GM12872 (cell line): ENCODE data around the gene GALNT17.

Experiments
- TF ChIP-seq, protein P1 (sequence below): IDR thresholded peaks from 3 replicates; pipeline ENCODE4 v1.5.1; 2011; ENCODE audit warnings: low read depth, mild to moderate bottlenecking, low read length, moderate library complexity; ENCODE audit not compliant: insufficient read depth

Gene GALNT17

DNA sequence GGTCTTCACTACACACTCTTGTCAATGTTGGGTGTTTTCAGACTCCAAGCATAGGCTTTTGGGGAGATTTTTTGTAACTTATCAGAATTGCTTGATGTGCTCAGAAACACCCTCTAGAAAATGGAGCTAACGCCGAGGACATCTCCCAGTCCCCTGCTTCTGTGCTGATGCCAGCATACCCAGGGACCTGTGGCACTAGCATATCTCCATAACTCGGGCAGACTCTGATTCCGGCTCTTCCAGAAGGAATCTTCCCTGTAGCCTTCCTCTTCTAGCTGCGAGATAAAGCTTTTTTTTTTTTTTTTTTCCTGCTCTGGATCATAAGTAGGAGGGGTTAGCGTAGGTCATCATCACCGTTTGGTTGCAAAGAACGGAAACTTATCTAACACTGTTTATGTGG is 434.4 kb downstream of the GALNT17 start:
- TF ChIP-seq, protein P1, sequence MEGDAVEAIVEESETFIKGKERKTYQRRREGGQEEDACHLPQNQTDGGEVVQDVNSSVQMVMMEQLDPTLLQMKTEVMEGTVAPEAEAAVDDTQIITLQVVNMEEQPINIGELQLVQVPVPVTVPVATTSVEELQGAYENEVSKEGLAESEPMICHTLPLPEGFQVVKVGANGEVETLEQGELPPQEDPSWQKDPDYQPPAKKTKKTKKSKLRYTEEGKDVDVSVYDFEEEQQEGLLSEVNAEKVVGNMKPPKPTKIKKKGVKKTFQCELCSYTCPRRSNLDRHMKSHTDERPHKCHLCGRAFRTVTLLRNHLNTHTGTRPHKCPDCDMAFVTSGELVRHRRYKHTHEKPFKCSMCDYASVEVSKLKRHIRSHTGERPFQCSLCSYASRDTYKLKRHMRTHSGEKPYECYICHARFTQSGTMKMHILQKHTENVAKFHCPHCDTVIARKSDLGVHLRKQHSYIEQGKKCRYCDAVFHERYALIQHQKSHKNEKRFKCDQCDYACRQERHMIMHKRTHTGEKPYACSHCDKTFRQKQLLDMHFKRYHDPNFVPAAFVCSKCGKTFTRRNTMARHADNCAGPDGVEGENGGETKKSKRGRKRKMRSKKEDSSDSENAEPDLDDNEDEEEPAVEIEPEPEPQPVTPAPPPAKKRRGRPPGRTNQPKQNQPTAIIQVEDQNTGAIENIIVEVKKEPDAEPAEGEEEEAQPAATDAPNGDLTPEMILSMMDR = no peak

DNA sequence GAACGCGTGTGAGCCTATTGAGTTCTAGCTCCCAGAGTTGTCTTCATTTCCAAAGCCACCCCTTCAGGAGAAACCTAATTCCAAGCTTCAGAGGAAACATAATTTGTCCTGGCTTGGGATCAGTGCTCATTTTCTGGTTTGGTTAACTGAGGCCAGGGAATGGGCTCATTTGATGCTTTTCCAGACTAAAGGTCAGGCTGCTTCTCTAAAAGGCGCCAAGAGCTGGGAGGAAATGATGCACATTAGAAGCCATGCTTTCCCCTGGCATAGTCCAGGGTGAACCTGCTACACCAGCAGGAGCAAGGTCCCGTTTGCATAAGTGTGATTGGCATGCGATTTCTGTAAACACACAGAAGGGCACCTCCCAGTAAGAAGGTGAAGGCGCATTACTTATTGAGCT is 435.0 kb downstream of the GALNT17 start:
- TF ChIP-seq, protein P1 = no peak

DNA sequence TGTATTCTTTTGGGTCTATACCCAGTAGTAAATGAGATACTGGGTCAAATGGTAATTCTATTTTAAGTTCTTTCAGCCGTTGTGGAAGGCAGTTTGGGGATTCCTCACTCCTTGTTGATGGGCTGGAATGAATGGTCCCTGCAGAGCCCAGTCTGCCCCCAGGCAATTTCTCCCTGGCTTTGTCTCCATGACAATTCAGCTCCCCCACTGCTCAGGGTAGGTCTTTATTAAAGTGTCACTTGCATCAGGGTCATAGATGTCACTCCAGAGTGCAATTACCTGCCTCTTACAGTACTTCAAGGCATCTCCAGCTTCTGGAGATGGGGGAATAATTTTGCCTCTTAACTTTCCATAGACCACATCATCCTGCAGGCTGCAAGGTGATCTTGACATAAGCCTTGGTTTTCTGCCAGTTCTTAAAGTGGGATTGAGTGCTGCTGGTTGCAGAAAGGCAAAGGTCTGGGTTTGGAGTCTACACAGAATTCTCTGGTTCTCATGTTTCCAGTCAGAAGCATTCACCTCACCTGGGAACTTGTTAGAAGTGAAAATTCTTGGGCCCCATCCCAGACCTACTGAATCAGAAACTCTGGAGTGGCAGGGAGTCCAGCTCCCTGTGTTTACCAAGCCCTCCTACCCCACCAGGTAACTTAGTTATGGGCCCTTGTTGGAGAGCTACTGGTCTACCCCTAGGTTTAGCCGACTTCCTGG is 442.4 kb downstream of the GALNT17 start:
- TF ChIP-seq, protein P1 = no peak

DNA sequence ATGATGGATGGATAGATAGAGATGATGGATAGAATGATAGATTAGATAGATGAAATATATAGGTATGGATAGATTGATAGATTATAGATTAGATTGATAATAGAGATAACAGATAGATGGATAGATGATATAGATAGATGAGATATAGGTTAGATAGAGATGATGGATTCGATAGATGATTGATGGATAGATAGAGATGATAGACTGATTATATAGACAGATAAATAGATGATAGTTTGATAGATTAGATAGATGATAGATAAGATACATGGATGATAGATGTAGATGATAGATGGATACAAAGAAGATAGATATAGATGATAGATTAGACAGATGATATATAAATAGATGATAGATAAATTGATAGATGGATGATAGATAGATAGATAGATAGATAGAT is 448.1 kb downstream of the GALNT17 start:
- TF ChIP-seq, protein P1 = no peak

DNA sequence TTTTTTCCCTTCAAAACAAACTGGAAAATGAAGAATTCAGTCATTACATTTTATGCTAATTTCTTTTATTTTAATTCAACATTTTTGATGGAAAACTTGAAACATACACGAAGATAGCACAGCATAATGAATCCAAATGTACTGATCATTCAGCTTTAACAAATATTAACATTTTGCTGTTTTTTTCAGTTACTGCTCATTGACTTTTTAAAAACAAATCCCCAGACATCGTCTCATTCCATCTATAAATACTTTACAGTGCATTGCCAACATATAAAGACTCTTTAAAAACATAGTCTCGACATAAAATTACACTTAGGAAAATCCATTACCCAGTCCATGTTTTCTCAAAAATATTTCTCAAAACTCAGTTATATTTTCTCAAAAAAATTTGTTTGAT is 452.3 kb downstream of the GALNT17 start:
- TF ChIP-seq, protein P1 = no peak

DNA sequence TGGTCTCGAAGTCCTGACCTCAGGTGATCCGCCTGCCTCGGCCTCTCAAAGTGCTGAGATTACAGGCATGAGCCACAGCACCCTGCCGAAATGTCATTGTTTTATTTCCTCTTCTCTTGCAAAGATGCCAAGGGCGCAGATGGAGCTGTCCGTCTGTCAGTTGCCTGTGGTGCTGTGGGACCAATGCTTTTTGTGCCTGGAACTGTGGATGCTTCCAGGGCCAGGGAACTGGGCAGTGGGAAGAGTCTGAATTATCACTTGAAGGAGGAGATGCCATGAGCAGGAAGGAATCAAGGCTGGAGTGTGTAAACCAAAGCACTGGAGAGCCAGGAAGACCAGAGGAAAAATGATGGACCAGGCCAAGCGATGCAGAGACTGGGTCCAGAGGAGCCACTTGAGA is 459.9 kb downstream of the GALNT17 start:
- TF ChIP-seq, protein P1 = no peak

DNA sequence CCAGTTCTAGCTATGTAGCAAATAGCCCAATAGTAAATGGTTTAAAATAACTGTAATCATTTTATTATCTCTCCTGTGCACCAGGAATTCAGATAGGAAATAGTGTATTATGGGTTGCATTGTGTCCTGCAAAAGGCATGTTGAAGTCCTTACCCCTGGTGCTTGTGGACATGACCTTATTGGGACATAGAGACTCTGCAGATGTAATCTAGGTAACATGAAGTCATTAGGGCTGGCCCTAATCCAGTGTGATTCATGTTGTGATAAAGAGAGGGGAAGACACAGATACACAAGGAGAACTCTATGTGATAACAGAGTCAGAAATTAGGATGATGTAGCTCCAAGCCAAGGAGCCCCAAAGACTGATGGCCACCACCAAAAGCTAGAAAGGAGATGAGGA is 462.8 kb downstream of the GALNT17 start:
- TF ChIP-seq, protein P1 = no peak

DNA sequence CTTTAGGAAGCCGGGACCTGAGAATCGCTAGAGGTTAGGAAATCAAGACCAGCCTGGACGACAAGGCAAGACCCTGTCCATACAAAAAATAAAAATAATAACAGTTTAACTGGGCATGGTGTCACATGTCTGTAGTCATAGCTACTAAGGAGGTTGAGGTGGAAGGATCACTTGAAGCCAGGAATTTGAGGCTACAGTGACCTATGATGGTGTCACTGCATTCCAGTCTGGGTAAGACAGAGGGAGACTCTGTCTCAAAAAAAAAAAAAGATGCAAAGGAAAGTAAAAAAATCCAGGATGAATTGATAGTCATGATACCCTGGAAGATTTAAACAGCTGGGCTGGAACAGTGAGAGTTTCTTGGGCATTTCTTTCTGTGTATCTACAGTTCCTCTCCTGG is 463.2 kb downstream of the GALNT17 start:
- TF ChIP-seq, protein P1 = no peak
